Breast epithelium (tissue), 4 donors: Measurements from ENCODE around the gene ATP5F1B. TPM values are rescaled to one million over a fixed set of nuclear protein-coding genes. Genes with fewer than 3 reads are reported as not detected.

ENCODE experiments used
- DNase-seq, 2 donors: peaks; one replicate each; pipeline ENCODE4 v3.0.0-alpha.2; 2019; ENCODE audit warnings: low spot score in 2 of 2
- H3K27ac ChIP-seq, 2 donors: fragments of 200-600 bp; sonication (generic) in 1 of 2; one replicate each; pipeline ENCODE4 v1.5.1; 2016 to 2019; ENCODE audit warnings: mild to moderate bottlenecking in 1 of 2
- H3K27me3 ChIP-seq, 2 donors: fragments of 200-600 bp; sonication (generic) in 1 of 2; one replicate each; pipeline versions ENCODE4 v1.5.1 to v1.6.0; 2017 to 2019; ENCODE audit warnings: control low read depth in 1 of 2, mild to moderate bottlenecking in 1 of 2
- H3K36me3 ChIP-seq: fragments of 200-600 bp; one replicate; pipeline ENCODE4 v1.5.1; 2019
- H3K4me1 ChIP-seq, 2 donors: fragments of 200-600 bp; sonication (generic); one replicate each; pipeline ENCODE4 v1.5.1; 2016 to 2019; ENCODE audit warnings: control low read depth in 1 of 2
- H3K4me3 ChIP-seq, 3 donors: fragments of 200-600 bp; sonication (generic); 1 replicate in 2 of 3; 2 replicates in 1 of 3; pipeline ENCODE4 v1.5.1; 2016 to 2019; ENCODE audit warnings: mild to moderate bottlenecking in 3 of 3, moderate library complexity in 2 of 3
- H3K9me3 ChIP-seq, 2 donors: fragments of 200-600 bp; sonication (generic) in 1 of 2; one replicate each; pipeline ENCODE4 v1.5.1; 2016 to 2019; ENCODE audit warnings: control low read depth in 1 of 2
- POLR2A ChIP-seq: fragments of 450-650 bp; IDR thresholded peaks from one replicate; pipeline ENCODE4 v1.6.1; 2016; ENCODE audit warnings: antibody characterized with exemption, mild to moderate bottlenecking, moderate library complexity
- POLR2AphosphoS5 ChIP-seq, 3 donors: sonication (generic); formaldehyde crosslinking; IDR thresholded peaks; one replicate each; pipeline ENCODE4 v1.6.1; 2017; ENCODE audit warnings: antibody characterized with exemption in 3 of 3
- intact Hi-C: fragments of 100-400 bp; cut with DNase I; formaldehyde crosslinking; loops from one replicate; pipeline ENCODE4 v1.15.1; 2023; ENCODE audit warnings: low total_unique reads
- total RNA-seq, 3 donors: library from RNA; depleted of rRNA; stranded (reverse); fragments of >200 nt; gene quantifications; one replicate each; pipeline ENCODE4 v1.1.0, GENCODE V29; 2016
- TF ChIP-seq, protein P1 (sequence below), 3 donors: fragments of 450-650 bp; IDR thresholded peaks; one replicate each; pipeline ENCODE4 v1.5.1; 2016 to 2017; ENCODE audit warnings: antibody characterized with exemption in 3 of 3, mild to moderate bottlenecking in 3 of 3, moderate library complexity in 3 of 3

Gene ATP5F1B
- total RNA-seq, 3 donors from 2014 or later, result 310 to 369 (median 328) TPM

DNA sequence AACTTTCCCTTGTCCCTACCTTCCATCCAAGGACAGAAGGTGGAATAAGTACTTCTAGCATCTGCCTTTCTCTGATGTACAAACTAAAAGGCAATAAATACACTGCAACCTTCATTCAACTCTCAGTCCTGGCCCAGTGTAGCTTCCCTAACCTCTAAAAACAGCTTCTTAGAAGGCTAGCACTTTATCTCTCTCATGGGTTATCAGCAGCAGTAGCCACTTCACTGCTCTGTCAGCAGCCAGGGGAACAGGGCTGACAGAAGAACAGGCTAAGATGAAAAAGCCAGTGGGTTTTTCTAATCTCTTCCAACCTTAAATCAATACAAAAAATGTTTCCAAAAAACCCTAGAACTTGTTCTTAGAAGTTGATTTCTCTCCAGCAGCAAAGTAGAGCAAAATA lies 28.9 kb downstream of the ATP5F1B start:
- intact Hi-C loops, result no loop called here
- H3K27ac ChIP-seq, result no peak overlapping the region
- no peaks in the 10 kb centered on the region for H3K27me3 ChIP-seq
- TF ChIP-seq POLR2A, result no peak
- no peak for TF ChIP-seq POLR2AphosphoS5 (IDR thresholded peaks at IDR 0.05)
- TF ChIP-seq, protein P1, sequence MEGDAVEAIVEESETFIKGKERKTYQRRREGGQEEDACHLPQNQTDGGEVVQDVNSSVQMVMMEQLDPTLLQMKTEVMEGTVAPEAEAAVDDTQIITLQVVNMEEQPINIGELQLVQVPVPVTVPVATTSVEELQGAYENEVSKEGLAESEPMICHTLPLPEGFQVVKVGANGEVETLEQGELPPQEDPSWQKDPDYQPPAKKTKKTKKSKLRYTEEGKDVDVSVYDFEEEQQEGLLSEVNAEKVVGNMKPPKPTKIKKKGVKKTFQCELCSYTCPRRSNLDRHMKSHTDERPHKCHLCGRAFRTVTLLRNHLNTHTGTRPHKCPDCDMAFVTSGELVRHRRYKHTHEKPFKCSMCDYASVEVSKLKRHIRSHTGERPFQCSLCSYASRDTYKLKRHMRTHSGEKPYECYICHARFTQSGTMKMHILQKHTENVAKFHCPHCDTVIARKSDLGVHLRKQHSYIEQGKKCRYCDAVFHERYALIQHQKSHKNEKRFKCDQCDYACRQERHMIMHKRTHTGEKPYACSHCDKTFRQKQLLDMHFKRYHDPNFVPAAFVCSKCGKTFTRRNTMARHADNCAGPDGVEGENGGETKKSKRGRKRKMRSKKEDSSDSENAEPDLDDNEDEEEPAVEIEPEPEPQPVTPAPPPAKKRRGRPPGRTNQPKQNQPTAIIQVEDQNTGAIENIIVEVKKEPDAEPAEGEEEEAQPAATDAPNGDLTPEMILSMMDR (IDR thresholded peaks at IDR 0.05), result no peak
- no peak overlapping the region for H3K4me3 ChIP-seq
- H3K9me3 ChIP-seq, result no peaks in the 10 kb centered on the region
- no peak for DNase-seq
- peaks cover 18% of the 10 kb centered on the region for H3K36me3 ChIP-seq
- H3K4me1 ChIP-seq, result no peaks in the 10 kb centered on the region

DNA sequence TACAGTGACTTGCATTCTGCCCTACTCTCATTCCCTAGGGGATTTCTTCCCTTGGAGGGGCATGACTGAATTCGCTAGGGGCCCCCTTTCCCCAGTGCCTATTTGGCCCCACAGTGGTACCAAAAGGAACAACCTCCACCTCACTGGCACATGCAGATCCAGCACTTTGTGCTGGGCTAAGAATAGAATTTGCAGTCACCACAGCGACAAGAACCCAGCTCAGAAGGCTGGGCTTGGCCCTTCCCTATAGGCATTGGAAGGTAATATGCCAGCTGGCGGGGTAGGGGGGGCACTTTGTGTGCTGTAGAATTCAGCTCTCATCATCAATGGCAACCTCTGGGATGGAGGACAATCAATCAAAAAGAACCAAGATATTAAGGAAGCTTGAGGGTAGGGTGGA lies 29.5 kb downstream of the ATP5F1B start:
- Histone ChIP-seq H3K4me1 (no peaks in the 10 kb centered on the region), H3K27me3 (no peaks in the 10 kb centered on the region), H3K27ac (no peak overlapping the region), H3K4me3 (no peak overlapping the region), H3K36me3 (peaks cover 19% of the 10 kb centered on the region), H3K9me3 (no peaks in the 10 kb centered on the region)
- intact Hi-C loops, result no loop called here
- TF ChIP-seq, protein P1 (IDR thresholded peaks at IDR 0.05), result no peak
- TF ChIP-seq POLR2A (no peak), POLR2AphosphoS5 (IDR thresholded peaks at IDR 0.05) (no peak)
- no peak for DNase-seq

DNA sequence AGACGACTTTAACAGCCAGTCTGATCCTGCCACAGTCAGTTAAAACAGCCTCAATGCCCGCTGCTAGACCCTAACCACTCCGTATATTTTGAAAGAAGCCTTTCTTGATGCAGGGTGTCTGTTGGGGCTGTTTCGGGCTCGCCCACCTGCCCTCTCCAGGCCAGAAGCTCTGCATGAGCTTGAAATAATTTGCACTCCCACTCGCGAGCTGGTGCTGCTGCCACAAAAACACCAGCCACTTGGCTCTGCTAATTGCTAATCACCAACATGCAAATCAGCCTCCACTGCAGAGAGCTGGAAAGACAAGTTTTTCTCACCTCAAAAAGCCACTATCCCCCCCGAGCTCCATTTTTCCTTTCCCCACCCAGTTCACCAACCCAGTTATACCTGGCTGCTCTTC lies 31.2 kb downstream of the ATP5F1B start:
- Histone ChIP-seq H3K4me3 (no peak overlapping the region), H3K27ac (no peak overlapping the region), H3K9me3 (no peaks in the 10 kb centered on the region), H3K4me1 (no peaks in the 10 kb centered on the region), H3K36me3 (peaks cover 35% of the 10 kb centered on the region), H3K27me3 (no peaks in the 10 kb centered on the region)
- no peak for DNase-seq
- TF ChIP-seq POLR2A, result no peak
- TF ChIP-seq, protein P1 (IDR thresholded peaks at IDR 0.05), result no peak
- no peak for TF ChIP-seq POLR2AphosphoS5 (IDR thresholded peaks at IDR 0.05)
- intact Hi-C loops, result no loop called here

DNA sequence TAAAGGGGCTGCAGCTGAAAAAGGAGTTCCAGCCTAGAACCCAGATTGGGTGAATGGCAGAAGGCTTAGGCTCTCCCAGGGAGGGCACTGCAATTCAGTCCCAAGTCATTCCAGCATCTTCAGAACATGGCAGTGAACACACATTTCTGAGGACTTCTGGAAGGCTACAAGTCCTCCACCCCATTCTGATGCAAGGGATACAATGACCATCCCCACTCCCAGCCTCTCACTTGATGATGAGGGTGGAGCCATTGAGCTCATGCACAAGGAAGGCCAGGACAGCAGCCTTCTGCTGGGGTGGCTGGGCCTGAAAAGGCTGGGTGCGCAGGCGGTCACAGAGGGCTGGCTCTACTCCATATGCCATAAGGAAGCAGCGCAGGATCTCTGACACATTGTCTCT lies 41.4 kb downstream of the ATP5F1B start:
- TF ChIP-seq, protein P1 (IDR thresholded peaks at IDR 0.05), result no peak
- TF ChIP-seq POLR2AphosphoS5 (IDR thresholded peaks at IDR 0.05) (no peak), POLR2A (no peak)
- Histone ChIP-seq H3K27ac (no peak overlapping the region), H3K4me1 (no peaks in the 10 kb centered on the region), H3K36me3 (peaks cover 50% of the 10 kb centered on the region), H3K4me3 (no peak overlapping the region), H3K27me3 (no peaks in the 10 kb centered on the region), H3K9me3 (no peaks in the 10 kb centered on the region)
- intact Hi-C loops, result no loop called here
- no peak for DNase-seq

DNA sequence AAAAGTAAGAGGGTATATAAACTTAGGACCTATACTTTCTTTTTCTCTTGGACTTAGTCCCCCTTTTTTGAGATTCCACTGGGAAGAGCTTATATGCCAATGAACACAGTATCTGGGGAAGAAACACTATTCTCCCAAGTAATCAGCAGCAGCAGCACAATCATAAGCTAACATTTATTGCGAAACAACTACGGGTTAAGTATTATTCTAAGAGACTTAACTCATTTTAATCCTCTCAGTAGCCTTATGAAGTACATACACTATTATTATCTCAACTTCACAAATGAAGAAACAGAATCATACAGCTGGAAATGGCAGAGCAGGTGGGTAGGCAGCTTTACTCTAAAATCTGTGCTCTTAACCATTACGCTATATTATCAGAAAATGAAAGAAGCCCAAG lies 43.5 kb downstream of the ATP5F1B start:
- no peak overlapping the region for H3K27ac ChIP-seq
- intact Hi-C loops, result no loop called here

More for the DNA sequence above, 43.5 kb downstream of the ATP5F1B start:
- Histone ChIP-seq H3K27me3 (no peaks in the 10 kb centered on the region), H3K36me3 (peaks cover 60% of the 10 kb centered on the region), H3K4me1 (no peaks in the 10 kb centered on the region), H3K4me3 (no peak overlapping the region), H3K9me3 (no peaks in the 10 kb centered on the region)
- TF ChIP-seq POLR2AphosphoS5 (IDR thresholded peaks at IDR 0.05) (no peak), POLR2A (no peak)
- TF ChIP-seq, protein P1 (IDR thresholded peaks at IDR 0.05), result no peak
- DNase-seq, result no peak
